ACC112 (cell line): ENCODE measurements around the gene TEDDM1.

Experiments
- H2AFZ ChIP-seq: fragments of 200-600 bp; sonication (generic); one replicate; pipeline ENCODE4 v1.6.0; 2017; ENCODE audit warnings: antibody characterized with exemption, low read length; ENCODE audit not compliant: unreplicated experiment
- H3K27ac ChIP-seq: fragments of 200-600 bp; sonication (generic); 2 replicates; pipeline ENCODE4 v1.5.1; 2014; ENCODE audit warnings: low read depth, mild to moderate bottlenecking, antibody characterized with exemption, low read length, moderate library complexity
- H3K27me3 ChIP-seq: fragments of 200-600 bp; sonication (generic); 2 replicates; pipeline ENCODE4 v1.6.1; 2014; ENCODE audit warnings: mild to moderate bottlenecking, antibody characterized with exemption, low read length, moderate library complexity, mixed read lengths; ENCODE audit not compliant: insufficient read depth
- H3K36me3 ChIP-seq: fragments of 200-600 bp; sonication (generic); 2 replicates; pipeline ENCODE4 v1.6.1; 2016; ENCODE audit warnings: mild to moderate bottlenecking, antibody characterized with exemption, low read length, moderate library complexity, mixed read lengths; ENCODE audit not compliant: insufficient read depth
- H3K4me1 ChIP-seq: fragments of 200-600 bp; sonication (generic); one replicate; pipeline ENCODE4 v1.6.1; 2016; ENCODE audit warnings: low read length, mixed read lengths; ENCODE audit not compliant: insufficient read depth, unreplicated experiment, control insufficient read depth
- H3K4me3 ChIP-seq: fragments of 200-600 bp; sonication (generic); 2 replicates; pipeline ENCODE4 v1.5.1; 2014; ENCODE audit warnings: mild to moderate bottlenecking, low read depth, low read length
- H3K79me2 ChIP-seq: fragments of 200-600 bp; sonication (generic); one replicate; pipeline ENCODE4 v1.6.0; 2016; ENCODE audit warnings: low read length; ENCODE audit not compliant: control insufficient read depth, unreplicated experiment, insufficient read depth

The TEDDM1 gene

DNA sequence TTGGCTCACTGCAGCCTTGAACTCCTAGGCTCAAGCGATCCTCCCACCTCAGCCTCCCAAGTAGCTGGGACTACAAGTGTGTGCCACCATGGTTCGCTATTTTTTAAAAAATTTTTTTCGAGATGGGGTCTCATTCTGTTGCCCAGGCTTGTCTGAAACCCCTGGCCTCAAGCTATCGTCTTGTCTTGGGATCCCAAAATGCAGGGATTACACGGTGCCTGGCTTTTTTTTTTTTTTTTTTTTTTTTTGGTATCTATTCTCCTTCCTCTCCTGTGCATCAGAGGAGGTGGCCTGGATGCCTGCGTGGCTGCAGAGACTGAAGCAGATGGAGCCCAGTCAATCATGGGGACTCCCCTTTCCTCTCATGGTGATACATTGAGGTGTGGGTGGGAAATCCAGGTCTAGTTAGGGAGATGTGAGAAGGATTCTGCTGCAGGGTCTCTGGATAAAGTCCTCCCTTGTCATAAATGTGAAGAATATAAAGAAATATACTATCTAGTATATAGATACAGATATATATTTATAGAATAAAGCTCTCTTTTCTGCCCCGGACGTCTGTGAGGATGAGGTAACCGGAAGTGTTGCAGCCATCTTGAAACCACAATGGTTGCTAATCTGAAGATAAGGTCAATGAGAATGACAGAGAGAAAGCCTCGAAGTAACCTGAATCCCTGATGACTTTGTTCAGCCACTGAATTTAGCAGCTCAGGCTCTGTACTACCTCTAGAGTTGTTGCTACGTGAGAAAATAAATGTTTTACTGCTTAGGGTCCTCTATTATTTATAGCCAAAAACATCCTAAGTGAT lies 30.0 kb upstream of the TEDDM1 start:
- no peak overlapping the region for H3K4me3 ChIP-seq
- H3K4me1 ChIP-seq = no peaks in the 10 kb centered on the region
- no peak overlapping the region for H3K27ac ChIP-seq
- no peak overlapping the region for H2AFZ ChIP-seq
- no peaks in the 10 kb centered on the region for H3K79me2 ChIP-seq
- H3K36me3 ChIP-seq = no peaks in the 10 kb centered on the region
- H3K27me3 ChIP-seq = peaks cover 5% of the 10 kb centered on the region; the same call in 1 of the 2 replicates

- Histone ChIP-seq H3K4me3 (no peak overlapping the region), H3K36me3 (no peaks in the 10 kb centered on the region), H3K27me3 (0 out of 2 replicates have a peak, but pooled peaks cover 5% of the 10 kb centered on the region), H2AFZ (no peak overlapping the region), H3K79me2 (no peaks in the 10 kb centered on the region), H3K27ac (no peak overlapping the region), H3K4me1 (no peaks in the 10 kb centered on the region)
Measured at GRCh38 chr1:182428043-182428442, 27.6 kb upstream of the TEDDM1 start.

DNA sequence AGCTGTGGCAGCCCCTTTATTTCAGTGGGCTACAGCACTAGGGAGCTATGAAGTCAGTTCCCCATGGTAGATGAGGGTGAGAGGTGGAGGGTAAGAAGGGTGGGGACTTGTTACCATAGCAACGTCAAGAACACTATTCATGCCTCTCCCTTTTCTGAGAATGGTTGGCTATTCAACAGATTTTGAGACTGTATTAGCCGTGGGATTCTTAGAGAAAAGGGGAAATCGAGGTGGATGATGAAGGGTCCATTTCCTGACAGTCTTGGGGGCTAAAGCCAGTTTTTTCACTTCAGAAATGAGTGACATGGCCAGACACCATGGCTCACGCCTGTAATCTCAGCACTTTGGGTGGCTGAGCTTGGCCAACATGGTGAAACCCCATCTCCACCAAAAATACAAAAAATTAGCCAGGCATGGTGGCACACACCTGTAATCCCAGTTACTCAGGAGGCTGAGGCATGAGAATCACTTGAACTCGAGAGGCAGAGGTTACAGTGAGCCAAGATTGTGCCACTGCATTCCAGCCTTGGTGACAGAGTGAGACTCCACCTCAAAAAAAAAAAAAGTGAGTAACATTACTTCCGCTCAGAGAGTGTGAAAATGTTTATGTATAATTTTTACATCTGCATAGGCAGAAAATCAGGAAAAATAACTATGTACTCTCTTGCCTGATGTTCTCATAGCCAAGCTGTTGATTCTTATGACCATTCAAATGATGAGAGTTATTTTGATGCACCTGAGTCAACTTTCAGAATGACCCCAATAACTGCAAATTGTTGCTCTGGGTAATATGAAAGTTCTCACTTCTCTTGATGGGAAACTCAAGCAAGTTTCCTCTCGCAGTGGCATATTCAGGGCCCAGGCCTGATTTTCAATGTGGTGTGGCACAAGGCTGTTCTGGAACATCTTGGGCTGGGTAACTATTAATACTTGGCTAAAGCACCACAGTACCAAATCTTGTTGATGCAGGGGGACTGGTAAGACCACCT lies 26.3 kb upstream of the TEDDM1 start:
- no peaks in the 10 kb centered on the region for H3K79me2 ChIP-seq
- no peaks in the 10 kb centered on the region for H3K36me3 ChIP-seq
- no peak overlapping the region for H3K27ac ChIP-seq
- no peaks in the 10 kb centered on the region for H3K4me1 ChIP-seq
- H2AFZ ChIP-seq = no peak overlapping the region
- peaks cover 13% of the 10 kb centered on the region; the same call in 1 of the 2 replicates for H3K27me3 ChIP-seq
- no peak overlapping the region for H3K4me3 ChIP-seq

- no peak overlapping the region for H2AFZ ChIP-seq
- H3K4me1 ChIP-seq = no peaks in the 10 kb centered on the region
- peaks cover 37% of the 10 kb centered on the region for H3K27me3 ChIP-seq
- H3K36me3 ChIP-seq = no peaks in the 10 kb centered on the region
- no peaks in the 10 kb centered on the region for H3K79me2 ChIP-seq
- no peak overlapping the region for H3K27ac ChIP-seq
- no peak overlapping the region for H3K4me3 ChIP-seq
Measured at GRCh38 chr1:182415789-182416188, 15.3 kb upstream of the TEDDM1 start.

GRCh38 chr1:182413969-182414368 lies 13.5 kb upstream of the TEDDM1 start:
- H2AFZ ChIP-seq = no peak overlapping the region
- no peaks in the 10 kb centered on the region for H3K79me2 ChIP-seq
- H3K36me3 ChIP-seq = no peaks in the 10 kb centered on the region
- no peaks in the 10 kb centered on the region for H3K4me1 ChIP-seq
- H3K27me3 ChIP-seq = peaks cover 26% of the 10 kb centered on the region
- no peak overlapping the region for H3K27ac ChIP-seq
- no peak overlapping the region for H3K4me3 ChIP-seq

- no peaks in the 10 kb centered on the region for H3K36me3 ChIP-seq
- no peak overlapping the region for H3K27ac ChIP-seq
- peaks cover 26% of the 10 kb centered on the region for H3K27me3 ChIP-seq
- H3K4me3 ChIP-seq = no peak overlapping the region
- no peaks in the 10 kb centered on the region for H3K79me2 ChIP-seq
- no peak overlapping the region for H2AFZ ChIP-seq
- no peaks in the 10 kb centered on the region for H3K4me1 ChIP-seq
Measured at GRCh38 chr1:182413486-182413885, 13.0 kb upstream of the TEDDM1 start.

- Histone ChIP-seq H3K4me1 (no peaks in the 10 kb centered on the region), H3K36me3 (no peaks in the 10 kb centered on the region), H2AFZ (no peak overlapping the region), H3K27me3 (peaks cover 25% of the 10 kb centered on the region), H3K27ac (no peak overlapping the region), H3K79me2 (no peaks in the 10 kb centered on the region), H3K4me3 (no peak overlapping the region)
Measured at GRCh38 chr1:182410620-182411273, 10.3 kb upstream of the TEDDM1 start.

- H3K27ac ChIP-seq = no peak overlapping the region
Measured at GRCh38 chr1:182410138-182410537, 9.7 kb upstream of the TEDDM1 start.

GRCh38 chr1:182408435-182409075 lies 8.1 kb upstream of the TEDDM1 start:
- H3K4me1 ChIP-seq = no peaks in the 10 kb centered on the region
- H3K36me3 ChIP-seq = no peaks in the 10 kb centered on the region
- no peaks in the 10 kb centered on the region for H3K79me2 ChIP-seq
- H2AFZ ChIP-seq = no peak overlapping the region
- H3K27me3 ChIP-seq = peaks cover 25% of the 10 kb centered on the region
- no peak overlapping the region for H3K27ac ChIP-seq
- no peak overlapping the region for H3K4me3 ChIP-seq

More at GRCh38 chr1:182410138-182410537, 9.7 kb upstream of the TEDDM1 start:
- Histone ChIP-seq H3K4me1 (no peaks in the 10 kb centered on the region), H3K27me3 (peaks cover 25% of the 10 kb centered on the region), H2AFZ (no peak overlapping the region), H3K4me3 (no peak overlapping the region), H3K79me2 (no peaks in the 10 kb centered on the region), H3K36me3 (no peaks in the 10 kb centered on the region)

GRCh38 chr1:182407724-182408123 lies 7.3 kb upstream of the TEDDM1 start:
- no peaks in the 10 kb centered on the region for H3K79me2 ChIP-seq
- no peaks in the 10 kb centered on the region for H3K36me3 ChIP-seq
- no peak overlapping the region for H3K4me3 ChIP-seq
- H3K27ac ChIP-seq = no peak overlapping the region
- no peak overlapping the region for H2AFZ ChIP-seq
- H3K4me1 ChIP-seq = no peaks in the 10 kb centered on the region
- peaks cover 25% of the 10 kb centered on the region for H3K27me3 ChIP-seq
